Colon (tissue), 2 donors: Measurements from ENCODE around the gene CHST11.
"Not testable (repeated sequence)": the region's sequence is repeated elsewhere in the genome, so short reads cannot be mapped to it uniquely, and the experiment has no call there.

Source experiments
- FAIRE-seq: peaks from 2 replicates; lab custom pipeline; 2012; peaks lifted over from hg19 to GRCh38; lab: Jason Lieb, UNC
- donor health status: control.
- donor health status: control.

CHST11 gene

GRCh38 chr12:104769144-104769561, 312.4 kb downstream of the CHST11 start:
- no peak for FAIRE-seq

- FAIRE-seq: no peak
Measured at GRCh38 chr12:104772336-104772735, 315.6 kb downstream of the CHST11 start.

- no peak for FAIRE-seq
Measured at GRCh38 chr12:104775731-104776231, 319.0 kb downstream of the CHST11 start.

GRCh38 chr12:104779134-104779533, 322.4 kb downstream of the CHST11 start:
- FAIRE-seq: no peak

GRCh38 chr12:104782296-104782695, 325.5 kb downstream of the CHST11 start:
- no peak for FAIRE-seq

GRCh38 chr12:104784592-104784991, 327.8 kb downstream of the CHST11 start:
- no peak for FAIRE-seq

- FAIRE-seq: no peak
Measured at GRCh38 chr12:104785886-104786285, 329.1 kb downstream of the CHST11 start.

- no peak for FAIRE-seq
Measured at GRCh38 chr12:104786352-104786751, 329.6 kb downstream of the CHST11 start.

- FAIRE-seq: no peak
Measured at GRCh38 chr12:104788840-104789271, 332.1 kb downstream of the CHST11 start.

- FAIRE-seq: no peak
Measured at GRCh38 chr12:104790296-104791125, 333.8 kb downstream of the CHST11 start.

GRCh38 chr12:104792570-104792969, 335.8 kb downstream of the CHST11 start:
- FAIRE-seq: no peak

GRCh38 chr12:104793285-104793684, 336.5 kb downstream of the CHST11 start:
- no peak for FAIRE-seq

GRCh38 chr12:104793968-104794367, 337.2 kb downstream of the CHST11 start:
- peak; percentile 57 for FAIRE-seq

GRCh38 chr12:104796475-104796862, 339.7 kb downstream of the CHST11 start:
- FAIRE-seq: no peak

- no peak for FAIRE-seq
Measured at GRCh38 chr12:104799458-104799857, 342.7 kb downstream of the CHST11 start.

GRCh38 chr12:104801005-104801404, 344.3 kb downstream of the CHST11 start:
- no peak for FAIRE-seq

- FAIRE-seq: no peak
Measured at GRCh38 chr12:104801427-104801826, 344.7 kb downstream of the CHST11 start.

GRCh38 chr12:104802208-104802607, 345.5 kb downstream of the CHST11 start:
- no peak for FAIRE-seq

- FAIRE-seq: no peak
Measured at GRCh38 chr12:104805186-104805585, 348.4 kb downstream of the CHST11 start.

GRCh38 chr12:104806194-104806593, 349.4 kb downstream of the CHST11 start:
- not testable (repeated sequence) for FAIRE-seq

GRCh38 chr12:104809251-104809650, 352.5 kb downstream of the CHST11 start:
- no peak for FAIRE-seq

GRCh38 chr12:104809706-104810385, 353.1 kb downstream of the CHST11 start:
- FAIRE-seq: no peak
